HG03103 (cell line): ENCODE measurements around the gene AZU1.
A peak's percentile ranks its signal among the peaks of the same experiment; 100 is the strongest.

Experiments used
- ATAC-seq: cut with Tn5 transposase; IDR thresholded peaks from one replicate; pipeline ENCODE4 v1.9.1; 2021; ENCODE audit warnings: low read depth; ENCODE audit not compliant: unreplicated experiment

Gene AZU1

DNA sequence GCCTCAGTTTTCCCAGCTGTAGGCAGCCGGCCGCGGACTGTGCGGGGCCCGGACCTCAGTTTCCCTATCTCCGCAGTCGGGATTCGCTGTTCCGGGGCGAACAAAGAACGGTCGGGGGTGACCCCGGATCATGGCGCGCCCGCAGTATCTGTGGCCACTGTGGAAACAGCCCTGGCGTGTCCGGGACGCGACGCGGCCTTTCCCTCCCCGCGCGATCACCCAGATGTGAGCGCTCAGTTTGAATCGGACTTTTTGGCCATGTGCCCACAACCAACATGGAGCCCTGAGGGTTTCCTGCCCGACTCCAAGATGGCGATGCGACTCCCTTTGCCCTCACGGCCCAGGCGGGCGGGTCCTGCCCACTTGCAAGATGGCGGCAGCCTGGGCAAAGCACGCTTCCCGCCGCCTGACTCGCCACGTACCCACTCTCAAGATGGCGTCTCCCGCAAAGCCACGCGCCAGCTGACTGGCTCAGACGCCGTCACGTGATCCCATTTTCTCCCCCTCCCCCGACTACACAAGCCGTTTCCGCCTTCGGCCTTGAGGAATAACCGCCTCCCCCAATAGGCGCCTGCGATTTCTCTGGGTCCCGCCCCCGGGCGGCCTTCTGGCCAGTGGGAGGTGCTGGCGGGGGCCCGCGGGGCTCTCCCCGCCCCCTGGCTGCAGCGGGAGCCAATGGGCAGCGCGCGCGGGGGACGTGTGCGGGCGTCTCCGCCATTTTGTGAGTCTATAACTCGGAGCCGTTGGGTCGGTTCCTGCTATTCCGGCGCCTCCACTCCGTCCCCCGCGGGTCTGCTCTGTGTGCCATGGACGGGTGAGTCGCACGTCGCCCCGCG is 30.7 kb upstream of the AZU1 start, which contains the start of gene PTBP1:
TSS of gene PTBP1 (plus strand) at position 761 of the 836 bp plus-strand sequence. CDS start at position 807, 46 bp downstream.
- peak; percentile 71 for ATAC-seq

DNA sequence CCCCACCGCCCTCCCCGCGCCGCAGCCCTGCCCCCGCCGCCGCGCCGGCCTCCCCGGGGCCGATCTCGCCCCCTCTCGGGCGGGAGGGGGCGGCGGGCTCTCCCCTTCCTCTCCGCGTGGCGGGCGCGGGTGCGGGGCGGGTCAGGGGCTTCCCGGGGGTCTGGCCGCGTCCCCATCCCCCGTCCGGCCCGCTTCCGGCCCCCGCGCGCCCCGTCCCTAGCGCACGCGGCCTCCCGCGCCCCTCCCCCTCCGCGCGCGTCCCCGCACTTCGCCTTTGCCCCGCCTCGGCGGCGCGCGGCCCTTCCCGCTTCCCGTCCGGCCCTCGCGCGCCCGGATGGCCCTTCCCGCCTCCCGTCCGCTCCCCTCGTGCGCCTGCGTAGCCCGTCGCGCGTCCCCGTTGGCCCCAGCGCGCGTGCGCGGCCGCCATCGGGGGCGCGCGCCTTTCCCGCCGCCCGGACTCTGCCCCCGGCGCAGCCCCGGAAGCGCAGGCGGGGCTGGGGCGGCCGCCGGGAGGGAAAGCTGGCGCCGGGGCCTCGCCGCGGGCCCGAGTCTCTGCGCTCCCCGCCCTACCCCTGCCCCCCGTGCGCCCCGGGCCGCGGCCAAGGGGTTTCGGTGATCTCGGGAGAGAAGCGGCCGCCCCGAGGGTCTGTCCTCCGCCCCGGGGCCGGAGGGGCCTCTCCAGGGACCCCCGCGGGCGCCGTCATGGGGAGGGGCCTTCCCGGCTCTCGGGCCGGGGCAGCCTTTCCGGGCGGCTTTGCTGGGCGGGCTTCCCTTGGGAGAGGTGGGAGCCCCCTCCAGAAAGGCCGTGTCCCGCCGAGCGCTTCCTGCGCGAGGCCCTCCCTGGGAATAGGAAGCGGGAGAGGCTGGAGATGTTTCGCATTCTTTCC is 29.9 kb upstream of the AZU1 start:
- ATAC-seq: peak; percentile 32

GRCh38 chr19:798415-799075 is 29.1 kb upstream of the AZU1 start:
- no peak for ATAC-seq

DNA sequence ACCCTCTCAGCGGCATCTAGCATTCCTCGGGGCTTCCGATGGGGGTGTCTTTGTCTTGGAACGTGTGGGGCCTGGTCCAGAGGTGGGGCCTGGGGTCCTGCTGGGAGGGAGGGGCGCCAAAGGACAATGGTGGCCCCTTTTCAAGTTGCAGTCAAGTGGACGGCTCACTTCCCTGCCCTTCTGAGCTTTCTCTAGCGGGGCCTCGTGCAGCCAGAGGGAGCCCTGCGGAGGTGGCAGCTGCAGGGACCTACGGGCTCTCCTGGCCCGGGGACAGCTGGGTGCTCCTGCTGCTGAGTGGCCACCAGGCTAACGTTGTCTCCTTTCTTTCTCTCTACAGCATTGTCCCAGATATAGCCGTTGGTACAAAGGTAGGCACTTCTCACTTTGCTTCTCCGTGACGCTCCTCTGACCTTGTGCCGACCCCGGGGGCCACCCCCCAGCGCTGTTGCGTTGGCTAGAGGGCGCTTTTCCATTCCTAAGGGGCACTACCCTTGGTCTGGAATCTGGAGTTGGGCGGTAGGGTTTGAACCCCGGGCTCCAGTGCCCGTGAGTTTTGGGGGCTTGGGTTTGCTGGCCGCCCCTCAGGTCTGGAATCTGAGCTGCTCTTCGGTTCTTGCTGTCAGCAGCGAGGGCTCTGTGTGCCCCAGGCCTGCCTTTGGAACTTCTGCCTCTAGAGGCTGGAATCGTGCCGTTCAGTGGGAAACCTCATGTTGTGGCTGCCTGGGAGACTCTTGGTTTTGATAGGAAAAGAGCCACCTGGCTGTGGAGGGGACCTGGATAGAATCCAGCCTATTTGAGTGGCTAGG is 28.4 kb upstream of the AZU1 start:
- ATAC-seq: no peak

GRCh38 chr19:800360-801029 is 27.1 kb upstream of the AZU1 start:
- no peak for ATAC-seq

GRCh38 chr19:801030-801860 is 26.4 kb upstream of the AZU1 start:
- ATAC-seq: no peak

GRCh38 chr19:801861-802497 is 25.7 kb upstream of the AZU1 start:
- ATAC-seq: no peak

- ATAC-seq: no peak
Observed at GRCh38 chr19:802498-803098, 25.0 kb upstream of the AZU1 start.

GRCh38 chr19:803099-803561 is 24.5 kb upstream of the AZU1 start:
- no peak for ATAC-seq

- ATAC-seq: no peak
Observed at GRCh38 chr19:803686-804418, 23.8 kb upstream of the AZU1 start.

GRCh38 chr19:804419-805165 is 23.0 kb upstream of the AZU1 start:
- ATAC-seq: no peak

DNA sequence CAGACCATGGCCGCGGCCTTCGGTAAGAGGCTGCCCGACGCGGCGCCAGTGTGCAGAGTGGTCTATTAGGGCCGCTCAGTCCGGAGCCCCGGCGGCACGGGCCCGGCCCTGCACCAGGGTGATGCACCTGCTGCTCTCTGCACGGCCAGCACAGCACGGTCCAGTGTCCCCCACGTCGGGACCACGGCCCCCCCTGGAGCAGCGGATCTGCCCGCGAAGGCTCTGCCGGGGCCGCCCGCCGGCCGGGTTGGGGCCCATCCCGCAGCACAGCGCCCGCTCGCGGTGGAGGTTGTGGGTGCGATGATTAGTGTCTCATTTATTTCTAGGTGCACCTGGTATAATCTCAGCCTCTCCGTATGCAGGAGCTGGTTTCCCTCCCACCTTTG is 22.5 kb upstream of the AZU1 start:
- no peak for ATAC-seq

- no peak for ATAC-seq
Observed at GRCh38 chr19:805600-806550, 21.8 kb upstream of the AZU1 start.

GRCh38 chr19:806815-807421 is 20.7 kb upstream of the AZU1 start:
- ATAC-seq: no peak
